GM12878 (cell line): Measurements from ENCODE around the gene C3orf22. TPM values are rescaled to one million over a fixed set of nuclear protein-coding genes. Genes with fewer than 3 reads are reported as not detected.

Experiments used
- E4F1 ChIP-seq: fragments of 450-650 bp; IDR thresholded peaks from 2 replicates; pipeline ENCODE4 v1.6.1; 2018; ENCODE audit warnings: borderline replicate concordance, mild to moderate bottlenecking; ENCODE audit not compliant: partially characterized antibody
- MLLT1 ChIP-seq: fragments of 450-650 bp; IDR thresholded peaks from 2 replicates; pipeline ENCODE4 v1.6.1; 2016; ENCODE audit warnings: mild to moderate bottlenecking
- REST ChIP-seq: IDR thresholded peaks from 2 replicates; pipeline ENCODE4 v1.6.1; 2012; ENCODE audit warnings: mild to moderate bottlenecking, low read depth, low read length
- SREBF2 ChIP-seq: IDR thresholded peaks from 2 replicates; pipeline ENCODE4 v1.6.1; 2012; ENCODE audit warnings: mild to moderate bottlenecking, low read length
- ZNF592 ChIP-seq: fragments of 450-650 bp; IDR thresholded peaks from 2 replicates; pipeline ENCODE4 v1.6.1; 2017; ENCODE audit warnings: mild to moderate bottlenecking, moderate library complexity
- ZNF622 ChIP-seq: fragments of 450-650 bp; IDR thresholded peaks from 2 replicates; pipeline ENCODE4 v1.6.1; 2017; ENCODE audit warnings: mild to moderate bottlenecking, inconsistent platforms
- polyA plus RNA-seq, 11 experiments: library from polyadenylated mRNA; depleted of rRNA in 4 of 11; unstranded in 6 of 11; stranded (reverse) in 5 of 11; fragments of >200 nt; fragmentation: Nextera tagmentation in 4 of 11; fragmentation: Illumina TruSeq in 1 of 11; extraction: Ambion mirVana in 4 of 11; extraction: Trizol in 1 of 11; gene quantifications; 1 replicate in 1 of 11; 2 replicates in 10 of 11; pipeline versions ENCODE4 v1.2.1 to v1.2.3, GENCODE V29; 2011 to 2016; ENCODE audit warnings: inconsistent platforms in 2 of 11, missing spikeins in 2 of 11, low read depth in 1 of 11
- total RNA-seq, 4 experiments: library from RNA; depleted of rRNA in 3 of 4; stranded (reverse); fragments of >200 nt in 3 of 4; fragmentation: Illumina TruSeq in 1 of 4; extraction: Trizol in 1 of 4; gene quantifications; 2 replicates each; pipeline versions ENCODE4 v1.2.1 to v1.2.3, GENCODE V29; 2013 to 2021

The C3orf22 gene
- total and polyA plus RNA-seq, 10 of the 15 experiments (the other 5 are each of a cell fraction or from before 2014, with no cell fraction given) = not detected

GRCh38 chr3:126582311-126582710 is 23.6 kb upstream of the C3orf22 start (continued):
- TF ChIP-seq REST (no peak), E4F1 (no peak), ZNF592 (no peak), SREBF2 (no peak), MLLT1 (no peak), ZNF622 (no peak)
